ENCODE data around the gene NAPG.

GRCh38 chr18:10516078-10516477 is 9.7 kb upstream of the NAPG start:
- TF ChIP-seq CTCF (IDR thresholded peaks at IDR 0.05) (no peak), POLR2AphosphoS5 (IDR thresholded peaks at IDR 0.05) (no peak)
